HG02943 (cell line): ENCODE measurements around the gene TENT5C.

ENCODE experiments used
- ATAC-seq: cut with Tn5 transposase; IDR thresholded peaks from one replicate; pipeline ENCODE4 v1.9.1; 2021; ENCODE audit warnings: mild to moderate bottlenecking, low read depth, moderate library complexity; ENCODE audit not compliant: unreplicated experiment

Gene TENT5C

GRCh38 chr1:117671781-117672501, 66.1 kb downstream of the TENT5C start:
- no peak for ATAC-seq

GRCh38 chr1:117672756-117673155, 66.9 kb downstream of the TENT5C start:
- ATAC-seq: no peak

- no peak for ATAC-seq
Observed at GRCh38 chr1:117673405-117673804, 67.6 kb downstream of the TENT5C start.

- no peak for ATAC-seq
Observed at GRCh38 chr1:117674521-117675400, 68.9 kb downstream of the TENT5C start.

GRCh38 chr1:117675907-117676430, 70.1 kb downstream of the TENT5C start:
- ATAC-seq: no peak

- no peak for ATAC-seq
Observed at GRCh38 chr1:117676615-117677130, 70.8 kb downstream of the TENT5C start.
